Keratinocyte (primary cell): ENCODE measurements around the gene TVP23B. TPM values are rescaled to one million over a fixed set of nuclear protein-coding genes. Genes with fewer than 3 reads are reported as not detected.
"Not testable (repeated sequence)": the region's sequence is repeated elsewhere in the genome, so short reads cannot be mapped to it uniquely, and the experiment has no call there.

ENCODE experiments used
- DNase-seq: peaks from one replicate; pipeline ENCODE4 v3.0.0-alpha.2; 2011; ENCODE audit warnings: low read depth, missing footprints, low spot score
- FAIRE-seq: peaks from 2 replicates; lab custom pipeline; 2011; peaks lifted over from hg19 to GRCh38; lab: Jason Lieb, UNC
- H2AFZ ChIP-seq: 2 replicates; pipeline ENCODE4 v1.6.0; 2012; ENCODE audit warnings: low read length, control low read depth, inconsistent platforms; ENCODE audit not compliant: control insufficient read depth
- H3K27ac ChIP-seq: 2 replicates; pipeline ENCODE4 v1.5.1; 2011; ENCODE audit warnings: low read length; ENCODE audit not compliant: control insufficient read depth, insufficient read depth
- H3K27me3 ChIP-seq: 3 replicates; pipeline ENCODE4 v1.6.0; 2011; ENCODE audit warnings: low read length; ENCODE audit not compliant: control insufficient read depth, insufficient read depth; ENCODE audit errors: extremely low read depth
- H3K36me3 ChIP-seq, 2 experiments: 2 replicates in 1 of 2; 3 replicates in 1 of 2; pipeline ENCODE4 v1.5.1; 2011; ENCODE audit warnings: low read length in 2 of 2, mild to moderate bottlenecking in 1 of 2; ENCODE audit not compliant: control insufficient read depth in 2 of 2, insufficient read depth in 2 of 2; ENCODE audit errors: extremely low read depth in 1 of 2
- H3K4me1 ChIP-seq: 3 replicates; pipeline ENCODE4 v1.5.1; 2011; ENCODE audit warnings: low read length; ENCODE audit not compliant: control insufficient read depth, insufficient read depth; ENCODE audit errors: extremely low read depth
- H3K4me2 ChIP-seq: 3 replicates; pipeline ENCODE4 v1.6.0; 2011; ENCODE audit warnings: low read depth, low read length; ENCODE audit not compliant: control insufficient read depth, insufficient read depth; ENCODE audit errors: extremely low read depth
- H3K4me3 ChIP-seq, 3 experiments: fragments of 200-600 bp in 1 of 3; sonication (generic) in 1 of 3; 2 replicates in 2 of 3; 3 replicates in 1 of 3; pipeline ENCODE4 v1.5.1; 2011 to 2016; ENCODE audit warnings: low read length in 3 of 3, mild to moderate bottlenecking in 3 of 3, control low read depth in 2 of 3, inconsistent platforms in 1 of 3, low read depth in 1 of 3, mixed read lengths in 1 of 3, mixed run types in 1 of 3, moderate library complexity in 1 of 3; ENCODE audit not compliant: control insufficient read depth in 2 of 3, insufficient read depth in 2 of 3; ENCODE audit errors: extremely low read depth in 1 of 3
- H3K79me2 ChIP-seq: 2 replicates; pipeline ENCODE4 v1.6.0; 2012; ENCODE audit warnings: low read length; ENCODE audit not compliant: control insufficient read depth, insufficient read depth
- H3K9ac ChIP-seq: 3 replicates; pipeline ENCODE4 v1.6.0; 2011; ENCODE audit warnings: low read length; ENCODE audit not compliant: control insufficient read depth, insufficient read depth; ENCODE audit errors: extremely low read depth
- H3K9me1 ChIP-seq: 3 replicates; pipeline ENCODE4 v1.6.0; 2011; ENCODE audit warnings: low read length; ENCODE audit not compliant: control insufficient read depth, insufficient read depth; ENCODE audit errors: extremely low read depth
- H3K9me3 ChIP-seq: 2 replicates; pipeline ENCODE4 v1.5.1; 2012; ENCODE audit warnings: low read depth, low read length; ENCODE audit not compliant: control insufficient read depth
- H4K20me1 ChIP-seq: 3 replicates; pipeline ENCODE4 v1.6.0; 2011; ENCODE audit warnings: low read length; ENCODE audit not compliant: control insufficient read depth, insufficient read depth; ENCODE audit errors: extremely low read depth
- dilution Hi-C: fragments of 300-500 bp; cut with MboI; formaldehyde crosslinking; loops from one replicate; pipeline ENCODE4 v1.7.0; 2020; ENCODE audit warnings: low sequenced_read_pairs; ENCODE audit not compliant: extremely low pct_ligation_motif_present
- polyA plus RNA-seq, 5 experiments: library from polyadenylated mRNA; depleted of rRNA in 3 of 5; stranded (reverse) in 3 of 5; stranded (forward) in 1 of 5; unstranded in 1 of 5; fragments of >200 nt; gene quantifications; 1 replicate in 1 of 5; 2 replicates in 3 of 5; 3 replicates in 1 of 5; pipeline versions ENCODE4 v1.2.1 to v1.2.3, GENCODE V29; 2011 to 2012; ENCODE audit warnings: missing spikeins in 2 of 5, low read depth in 1 of 5, low replicate concordance in 1 of 5
- TF ChIP-seq, protein P1 (sequence below), 3 experiments: IDR thresholded peaks in 1 of 3; conservative IDR thresholded peaks in 1 of 3; optimal IDR thresholded peaks in 1 of 3; 2 replicates in 2 of 3; 3 replicates in 1 of 3; pipeline versions ENCODE3 to v1.5.1; 2011; ENCODE audit warnings: low read length in 3 of 3, mild to moderate bottlenecking in 3 of 3, moderate library complexity in 2 of 3, control low read depth in 1 of 3, inconsistent platforms in 1 of 3; ENCODE audit not compliant: insufficient read depth in 2 of 3; ENCODE audit errors: extremely low read depth in 1 of 3

Gene TVP23B
- polyA plus RNA-seq, 1 donor (not counting 4 experiments of a cell fraction or from before 2014, with no cell fraction given) = 76.5 TPM

DNA sequence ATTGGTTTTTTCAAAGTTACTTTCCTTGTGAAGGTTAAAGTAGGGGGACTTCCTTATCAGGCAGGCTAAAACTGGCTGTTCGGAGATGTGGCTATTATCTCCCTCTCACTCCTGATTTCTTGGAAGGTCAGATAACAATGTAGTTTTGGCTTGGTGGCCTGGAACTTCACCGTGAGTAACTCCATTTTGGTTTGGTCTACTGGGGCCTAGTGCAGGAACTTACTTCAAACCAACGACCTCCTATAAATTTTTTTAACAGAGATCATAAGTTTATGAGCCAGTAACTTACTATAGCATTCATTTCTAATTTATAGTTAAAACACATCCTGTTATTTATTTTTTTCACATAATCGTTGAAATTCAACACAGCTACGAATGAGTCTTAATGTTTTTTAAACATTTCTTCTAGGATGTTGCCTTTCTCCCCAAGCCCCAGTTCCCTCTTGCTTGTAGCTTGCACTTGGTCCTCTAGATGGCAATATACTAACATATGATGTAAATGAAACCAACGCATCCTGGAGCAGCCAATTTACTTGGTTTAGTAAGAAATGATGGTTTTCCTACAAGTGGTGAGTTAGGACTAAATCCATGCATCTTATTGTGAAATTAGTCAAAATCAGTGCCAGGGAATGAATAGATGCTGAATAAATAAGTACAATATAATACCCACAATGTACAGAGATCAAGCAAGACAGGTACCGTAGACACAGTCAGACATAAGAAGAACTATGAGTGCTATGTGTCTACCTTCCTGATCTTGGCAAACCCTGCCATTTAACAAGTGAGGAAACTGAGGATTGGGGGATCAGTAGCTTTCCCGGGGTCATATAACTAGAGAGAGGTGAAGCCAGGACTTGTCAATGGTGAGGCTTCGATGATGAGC, 35.7 kb downstream of the TVP23B start:
- H3K4me3 ChIP-seq, H3K4me2 ChIP-seq, H4K20me1 ChIP-seq, H3K27ac ChIP-seq, DNase-seq, dilution Hi-C loops, H3K4me1 ChIP-seq, H2AFZ ChIP-seq, H3K9me3 ChIP-seq, H3K9ac ChIP-seq, H3K9me1 ChIP-seq, H3K79me2 ChIP-seq, H3K36me3 ChIP-seq, H3K27me3 ChIP-seq: not testable (repeated sequence)
- peak; percentile 81 for FAIRE-seq
- TF ChIP-seq, protein P1, sequence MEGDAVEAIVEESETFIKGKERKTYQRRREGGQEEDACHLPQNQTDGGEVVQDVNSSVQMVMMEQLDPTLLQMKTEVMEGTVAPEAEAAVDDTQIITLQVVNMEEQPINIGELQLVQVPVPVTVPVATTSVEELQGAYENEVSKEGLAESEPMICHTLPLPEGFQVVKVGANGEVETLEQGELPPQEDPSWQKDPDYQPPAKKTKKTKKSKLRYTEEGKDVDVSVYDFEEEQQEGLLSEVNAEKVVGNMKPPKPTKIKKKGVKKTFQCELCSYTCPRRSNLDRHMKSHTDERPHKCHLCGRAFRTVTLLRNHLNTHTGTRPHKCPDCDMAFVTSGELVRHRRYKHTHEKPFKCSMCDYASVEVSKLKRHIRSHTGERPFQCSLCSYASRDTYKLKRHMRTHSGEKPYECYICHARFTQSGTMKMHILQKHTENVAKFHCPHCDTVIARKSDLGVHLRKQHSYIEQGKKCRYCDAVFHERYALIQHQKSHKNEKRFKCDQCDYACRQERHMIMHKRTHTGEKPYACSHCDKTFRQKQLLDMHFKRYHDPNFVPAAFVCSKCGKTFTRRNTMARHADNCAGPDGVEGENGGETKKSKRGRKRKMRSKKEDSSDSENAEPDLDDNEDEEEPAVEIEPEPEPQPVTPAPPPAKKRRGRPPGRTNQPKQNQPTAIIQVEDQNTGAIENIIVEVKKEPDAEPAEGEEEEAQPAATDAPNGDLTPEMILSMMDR (optimal IDR thresholded peaks at IDR 0.05 in 1 of 3, IDR thresholded peaks at IDR 0.05 in 1 of 3, conservative IDR thresholded peaks at IDR 0.05 in 1 of 3; ENCODE audit: extremely low read depth in 1 of 3, insufficient read depth in 2 of 3, low read length in 3 of 3) = peak in 2 of 3 experiments; percentile 24 to 28

GRCh38 chr17:18821430-18821829, 40.4 kb downstream of the TVP23B start:
- H3K36me3 ChIP-seq, H2AFZ ChIP-seq, H3K9me1 ChIP-seq, H4K20me1 ChIP-seq, DNase-seq, H3K79me2 ChIP-seq, H3K9ac ChIP-seq, H3K9me3 ChIP-seq, H3K27ac ChIP-seq, H3K4me3 ChIP-seq, H3K4me2 ChIP-seq, H3K27me3 ChIP-seq, dilution Hi-C loops, FAIRE-seq, H3K4me1 ChIP-seq: not testable (repeated sequence)

DNA sequence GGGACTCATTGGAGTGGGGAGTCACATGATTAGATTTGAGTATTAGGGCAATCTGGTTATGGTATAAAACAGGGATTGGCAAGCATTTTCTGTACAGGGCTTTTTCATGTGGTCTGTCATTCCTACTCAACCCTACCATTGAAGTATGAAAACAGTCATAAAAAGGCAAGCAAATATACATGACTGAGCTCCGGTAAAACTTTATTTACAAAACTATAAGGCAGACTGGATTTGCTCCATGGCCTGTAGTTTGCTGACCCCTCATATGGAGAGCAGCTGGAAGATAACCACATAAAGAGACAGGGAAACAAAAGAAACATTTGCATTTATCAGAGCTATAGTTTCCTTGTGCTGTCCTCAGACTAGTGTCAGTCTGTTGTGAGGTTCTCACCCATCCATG, 46.6 kb downstream of the TVP23B start:
- H3K27ac ChIP-seq, H3K4me3 ChIP-seq, H2AFZ ChIP-seq, H3K9me3 ChIP-seq, H3K4me2 ChIP-seq, DNase-seq, FAIRE-seq, H3K4me1 ChIP-seq, H3K36me3 ChIP-seq, H3K27me3 ChIP-seq, dilution Hi-C loops, H3K9me1 ChIP-seq, H4K20me1 ChIP-seq, H3K9ac ChIP-seq, H3K79me2 ChIP-seq: not testable (repeated sequence)
